Loucy (cell line): ENCODE results near the gene SGK2.

ENCODE experiments used
- H2AFZ ChIP-seq: fragments of 200-600 bp; sonication (generic); 2 replicates; pipeline ENCODE4 v1.6.0; 2016; ENCODE audit warnings: antibody characterized with exemption, mild to moderate bottlenecking, low read length, moderate library complexity
- H3F3A ChIP-seq: fragments of 200-600 bp; 2 replicates; pipeline ENCODE4 v1.6.0; 2016; ENCODE audit warnings: antibody characterized with exemption, low read depth, mild to moderate bottlenecking
- H3K27me3 ChIP-seq: fragments of 200-600 bp; sonication (generic); 2 replicates; pipeline ENCODE4 v1.6.1; 2014; ENCODE audit warnings: low read length, mild to moderate bottlenecking; ENCODE audit not compliant: insufficient read depth, poor library complexity, severe bottlenecking
- H3K36me3 ChIP-seq: fragments of 200-600 bp; sonication (generic); 2 replicates; pipeline ENCODE4 v1.6.1; 2016; ENCODE audit warnings: low read length; ENCODE audit not compliant: insufficient read depth
- H3K4me1 ChIP-seq: fragments of 200-600 bp; sonication (generic); 2 replicates; pipeline ENCODE4 v1.5.1; 2014; ENCODE audit warnings: low read length, mild to moderate bottlenecking; ENCODE audit not compliant: insufficient read depth, poor library complexity, severe bottlenecking
- H3K4me2 ChIP-seq: fragments of 200-600 bp; sonication (generic); 2 replicates; pipeline ENCODE4 v1.6.0; 2014; ENCODE audit warnings: antibody characterized with exemption, low read length, low read depth, mild to moderate bottlenecking; ENCODE audit not compliant: poor library complexity, severe bottlenecking
- H3K4me3 ChIP-seq: fragments of 200-600 bp; sonication (generic); 2 replicates; pipeline ENCODE4 v1.5.1; 2014; ENCODE audit warnings: low read length, mild to moderate bottlenecking, mixed read lengths; ENCODE audit not compliant: poor library complexity, severe bottlenecking
- H3K79me2 ChIP-seq: fragments of 200-600 bp; sonication (generic); 2 replicates; pipeline ENCODE4 v1.6.1; 2014; ENCODE audit warnings: low read length; ENCODE audit not compliant: insufficient read depth
- H3K9ac ChIP-seq: fragments of 200-600 bp; sonication (generic); 2 replicates; pipeline ENCODE4 v1.6.0; 2014; ENCODE audit warnings: mild to moderate bottlenecking, low read depth, low read length, moderate library complexity; ENCODE audit not compliant: poor library complexity, severe bottlenecking
- H3K9me2 ChIP-seq: fragments of 200-600 bp; sonication (generic); replicated peaks from 2 replicates; pipeline ENCODE4 v1.6.1; 2016; ENCODE audit warnings: low read depth, low read length, mixed read lengths
- H3K9me3 ChIP-seq: fragments of 200-600 bp; sonication (generic); 2 replicates; pipeline ENCODE4 v1.6.1; 2014; ENCODE audit warnings: mild to moderate bottlenecking, antibody characterized with exemption, low read length, low read depth; ENCODE audit not compliant: insufficient read depth
- H4K20me1 ChIP-seq: fragments of 200-600 bp; sonication (generic); 2 replicates; pipeline ENCODE4 v1.6.0; 2014; ENCODE audit warnings: antibody characterized with exemption, low read length, mild to moderate bottlenecking; ENCODE audit not compliant: insufficient read depth, poor library complexity, severe bottlenecking
- EZH2phosphoT487 ChIP-seq: fragments of 200-600 bp; IDR thresholded peaks from 2 replicates; pipeline ENCODE4 v1.6.1; 2018; ENCODE audit warnings: antibody characterized with exemption, mild to moderate bottlenecking, moderate library complexity, borderline replicate concordance
- TF ChIP-seq, protein P1 (sequence below): fragments of 200-600 bp; sonication (generic); conservative IDR thresholded peaks from 2 replicates; pipeline ENCODE4 v1.5.1; 2014; ENCODE audit warnings: mild to moderate bottlenecking, antibody characterized with exemption, low read length

The SGK2 gene

DNA sequence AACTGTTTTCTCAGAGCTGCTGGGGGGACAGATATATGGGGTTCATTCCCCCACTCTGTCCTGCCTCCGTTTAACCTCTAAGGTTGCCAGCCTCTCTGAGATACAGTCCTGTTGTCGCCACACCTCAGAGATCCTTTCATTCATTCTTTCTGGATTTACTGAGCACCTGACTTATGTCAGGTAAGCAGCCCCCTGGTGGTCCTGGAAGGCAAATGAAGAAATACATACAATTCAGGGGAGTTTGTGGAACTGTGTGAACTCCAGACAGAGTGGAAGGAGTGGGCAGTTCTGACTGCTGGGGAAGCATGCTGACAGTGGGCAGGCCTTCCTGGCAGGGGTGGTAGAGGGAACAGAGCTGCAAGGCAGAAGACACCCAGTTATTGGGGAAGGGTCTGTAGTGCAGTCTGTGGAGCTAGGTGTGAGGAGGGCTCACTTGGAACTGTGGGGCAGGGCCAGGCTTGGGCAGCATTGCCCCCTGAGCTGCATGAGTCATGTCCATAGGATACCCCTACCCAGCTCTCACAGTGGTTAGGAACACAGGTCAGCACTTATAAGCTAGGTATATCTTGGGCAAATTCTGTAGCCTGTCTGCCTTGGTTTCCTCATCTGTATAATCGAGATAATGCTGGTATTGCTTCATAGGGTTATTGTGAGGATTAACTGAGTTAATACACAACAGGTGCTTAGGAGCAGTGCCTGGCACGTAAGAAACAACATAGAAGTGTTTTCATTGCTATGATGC is 12.8 kb upstream of the SGK2 start:
- TF ChIP-seq, protein P1, sequence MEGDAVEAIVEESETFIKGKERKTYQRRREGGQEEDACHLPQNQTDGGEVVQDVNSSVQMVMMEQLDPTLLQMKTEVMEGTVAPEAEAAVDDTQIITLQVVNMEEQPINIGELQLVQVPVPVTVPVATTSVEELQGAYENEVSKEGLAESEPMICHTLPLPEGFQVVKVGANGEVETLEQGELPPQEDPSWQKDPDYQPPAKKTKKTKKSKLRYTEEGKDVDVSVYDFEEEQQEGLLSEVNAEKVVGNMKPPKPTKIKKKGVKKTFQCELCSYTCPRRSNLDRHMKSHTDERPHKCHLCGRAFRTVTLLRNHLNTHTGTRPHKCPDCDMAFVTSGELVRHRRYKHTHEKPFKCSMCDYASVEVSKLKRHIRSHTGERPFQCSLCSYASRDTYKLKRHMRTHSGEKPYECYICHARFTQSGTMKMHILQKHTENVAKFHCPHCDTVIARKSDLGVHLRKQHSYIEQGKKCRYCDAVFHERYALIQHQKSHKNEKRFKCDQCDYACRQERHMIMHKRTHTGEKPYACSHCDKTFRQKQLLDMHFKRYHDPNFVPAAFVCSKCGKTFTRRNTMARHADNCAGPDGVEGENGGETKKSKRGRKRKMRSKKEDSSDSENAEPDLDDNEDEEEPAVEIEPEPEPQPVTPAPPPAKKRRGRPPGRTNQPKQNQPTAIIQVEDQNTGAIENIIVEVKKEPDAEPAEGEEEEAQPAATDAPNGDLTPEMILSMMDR: peak; percentile 37; the same call in 1 of the 2 replicates
- no peak for TF ChIP-seq EZH2phosphoT487
- H3K9me3 ChIP-seq: no peaks in the 10 kb centered on the region
- H3K4me1 ChIP-seq: no peaks in the 10 kb centered on the region
- no peaks in the 10 kb centered on the region for H3K27me3 ChIP-seq
- no peaks in the 10 kb centered on the region for H3K9me2 ChIP-seq
- H3K36me3 ChIP-seq: no peaks in the 10 kb centered on the region
- H3K9ac ChIP-seq: no peak overlapping the region
- no peaks in the 10 kb centered on the region for H4K20me1 ChIP-seq
- H2AFZ ChIP-seq: no peak overlapping the region
- H3K79me2 ChIP-seq: no peaks in the 10 kb centered on the region
- no peak overlapping the region for H3K4me3 ChIP-seq
- no peaks in the 10 kb centered on the region for H3F3A ChIP-seq
- H3K4me2 ChIP-seq: no peak overlapping the region

GRCh38 chr20:43548273-43548880 is 10.4 kb upstream of the SGK2 start:
- Histone ChIP-seq H3K9me3 (no peaks in the 10 kb centered on the region), H3K36me3 (no peaks in the 10 kb centered on the region), H3K9me2 (no peaks in the 10 kb centered on the region), H3K79me2 (no peaks in the 10 kb centered on the region), H2AFZ (no peak overlapping the region), H3K4me1 (no peaks in the 10 kb centered on the region), H3K4me3 (no peak overlapping the region), H3F3A (no peaks in the 10 kb centered on the region), H3K4me2 (no peak overlapping the region), H4K20me1 (no peaks in the 10 kb centered on the region), H3K27me3 (no peaks in the 10 kb centered on the region), H3K9ac (no peak overlapping the region)
- no peak for TF ChIP-seq EZH2phosphoT487
- TF ChIP-seq, protein P1: no peak

- H3K9me2 ChIP-seq: no peaks in the 10 kb centered on the region
- H3K4me1 ChIP-seq: no peaks in the 10 kb centered on the region
- H3F3A ChIP-seq: no peaks in the 10 kb centered on the region
- no peaks in the 10 kb centered on the region for H3K27me3 ChIP-seq
- no peak overlapping the region for H3K4me3 ChIP-seq
- TF ChIP-seq, protein P1: no peak
- TF ChIP-seq EZH2phosphoT487: no peak
- no peak overlapping the region for H2AFZ ChIP-seq
- no peaks in the 10 kb centered on the region for H4K20me1 ChIP-seq
- H3K79me2 ChIP-seq: no peaks in the 10 kb centered on the region
- H3K9me3 ChIP-seq: no peaks in the 10 kb centered on the region
- H3K36me3 ChIP-seq: no peaks in the 10 kb centered on the region
- no peak overlapping the region for H3K4me2 ChIP-seq
- no peak overlapping the region for H3K9ac ChIP-seq
These were observed 9.3 kb upstream of the SGK2 start for GRCh38 chr20:43549416-43550065.
